Body of pancreas (tissue), 4 donors: Measurements from ENCODE around the gene GFM1. TPM values are rescaled to one million over a fixed set of nuclear protein-coding genes. Genes with fewer than 3 reads are reported as not detected.

Experiments
- ATAC-seq: fragments of 150-250 bp; one replicate; pipeline ENCODE4 v1.9.1; 2016
- DNase-seq, 4 donors: peaks; one replicate each; pipeline ENCODE4 v3.0.0-alpha.2; 2019
- H3K27ac ChIP-seq, 4 donors: fragments of 200-600 bp; sonication (generic); 1 replicate in 3 of 4; 2 replicates in 1 of 4; pipeline versions ENCODE4 v1.5.1 to v1.6.1; 2016 to 2019; ENCODE audit warnings: mild to moderate bottlenecking in 1 of 4, mixed read lengths in 1 of 4, moderate library complexity in 1 of 4
- H3K27me3 ChIP-seq, 2 donors: fragments of 200-600 bp; sonication (generic); one replicate each; pipeline ENCODE4 v1.6.0; 2016; ENCODE audit warnings: mild to moderate bottlenecking in 1 of 2
- H3K36me3 ChIP-seq, 2 donors: fragments of 200-600 bp; sonication (generic); replicated peaks in 1 of 2; 2 replicates each; pipeline ENCODE4 v1.5.1; 2016; ENCODE audit warnings: low read depth in 2 of 2; ENCODE audit not compliant: insufficient read depth in 1 of 2
- H3K4me1 ChIP-seq: fragments of 200-600 bp; sonication (generic); one replicate; pipeline ENCODE4 v1.6.0; 2016
- H3K4me3 ChIP-seq, 2 donors: fragments of 200-600 bp; sonication (generic); 1 replicate in 1 of 2; 2 replicates in 1 of 2; pipeline ENCODE4 v1.5.1; 2016 to 2019
- H3K9me3 ChIP-seq, 3 donors: fragments of 200-600 bp; sonication (generic); 1 replicate in 2 of 3; 2 replicates in 1 of 3; pipeline ENCODE4 v1.5.1; 2016
- CTCF ChIP-seq, 7 experiments: fragments of 450-650 bp in 4 of 7; fragments of 200-600 bp in 3 of 7; sonication (generic) in 3 of 7; IDR thresholded peaks; one replicate each; pipeline ENCODE4 v1.5.1; 2016 to 2019; ENCODE audit warnings: antibody characterized with exemption in 7 of 7
- POLR2A ChIP-seq, 3 donors: fragments of 450-650 bp; IDR thresholded peaks; one replicate each; pipeline ENCODE4 v1.6.1; 2016; ENCODE audit warnings: antibody characterized with exemption in 3 of 3, mild to moderate bottlenecking in 2 of 3
- WGBS, 2 donors: methylation state at CpG; one replicate each; pipeline ENCODE4 v1.1.5; 2017; 5-methylcytosine and 5-hydroxymethylcytosine counted together
- intact Hi-C: fragments of 100-400 bp; cut with DNase I; formaldehyde crosslinking; loops from one replicate; pipeline ENCODE4 v1.15.1; 2023
- total RNA-seq, 2 donors: library from RNA; depleted of rRNA; stranded (reverse); fragments of >200 nt; gene quantifications; one replicate each; pipeline ENCODE4 v1.1.0, GENCODE V29; 2016

The GFM1 gene
- total RNA-seq, 2 donors from 2014 or later: 25.4 to 53.7 TPM

- H3K9me3 ChIP-seq: peaks cover 0 to 6% (median 0%) of the 10 kb centered on the region in 3 donors
- peak within 1 kb of the TSS in 3 of 4 donors; percentile 17 to 53 (median 44) for H3K27ac ChIP-seq
- H3K36me3 ChIP-seq: no peaks in the 10 kb centered on the region
- intact Hi-C loops: no loop called here
- H3K4me1 ChIP-seq: peaks cover 16% of the 10 kb centered on the region
- 3 to 18% methylated on average over 4 to 88 of the region's 101 CpGs for WGBS, 2 donors
- DNase-seq: peak; percentile 56 to 74 (median 65)
- H3K27me3 ChIP-seq: no peaks in the 10 kb centered on the region
- peak; percentile 74 for ATAC-seq
- TF ChIP-seq POLR2A (IDR thresholded peaks at IDR 0.05) (no peak), CTCF (IDR thresholded peaks at IDR 0.05) (no peak)
- peak within 1 kb of the TSS; percentile 27 to 48 for H3K4me3 ChIP-seq
These were observed 87.9 kb downstream of the GFM1 start, which contains the start of gene RARRES1 for GRCh38 chr3:158731938-158732855. TSS of gene RARRES1 (minus strand) at chr3:158732457. CDS start at chr3:158732415, 42 bp downstream.

GRCh38 chr3:158732856-158733200 lies 88.5 kb downstream of the GFM1 start:
- H3K27me3 ChIP-seq: no peaks in the 10 kb centered on the region
- H3K4me1 ChIP-seq: peaks cover 16% of the 10 kb centered on the region
- DNase-seq: no peak
- peak overlapping the region in 1 of 2 donors; percentile 48 for H3K4me3 ChIP-seq
- intact Hi-C loops: no loop called here
- peak overlapping the region in 2 of 4 donors; percentile 17 to 44 for H3K27ac ChIP-seq
- no peaks in the 10 kb centered on the region for H3K36me3 ChIP-seq
- 66 to 73% methylated on average over 15 of the region's 15 CpGs for WGBS, 2 donors
- peak; percentile 10 for ATAC-seq
- peaks cover 0 to 6% (median 0%) of the 10 kb centered on the region in 3 donors for H3K9me3 ChIP-seq
- TF ChIP-seq CTCF (IDR thresholded peaks at IDR 0.05): no peak
- TF ChIP-seq POLR2A (IDR thresholded peaks at IDR 0.05): no peak

GRCh38 chr3:158733656-158734055 lies 89.3 kb downstream of the GFM1 start:
- Histone ChIP-seq H3K4me3 (no peak overlapping the region), H3K27me3 (no peaks in the 10 kb centered on the region), H3K9me3 (peaks cover 0 to 6% (median 0%) of the 10 kb centered on the region in 3 donors), H3K4me1 (peaks cover 16% of the 10 kb centered on the region), H3K36me3 (no peaks in the 10 kb centered on the region), H3K27ac (no peak overlapping the region)
- TF ChIP-seq POLR2A (IDR thresholded peaks at IDR 0.05): no peak
- no peak for TF ChIP-seq CTCF (IDR thresholded peaks at IDR 0.05)
- ATAC-seq (no peak), DNase-seq (no peak)
- 80 to 84% methylated on average over 3 of the region's 3 CpGs for WGBS, 2 donors
- intact Hi-C loops: no loop called here

- Histone ChIP-seq H3K4me3 (no peak overlapping the region), H3K9me3 (peaks cover 0 to 6% (median 0%) of the 10 kb centered on the region in 3 donors), H3K27me3 (no peaks in the 10 kb centered on the region), H3K27ac (no peak overlapping the region), H3K36me3 (no peaks in the 10 kb centered on the region), H3K4me1 (peaks cover 16% of the 10 kb centered on the region)
- TF ChIP-seq POLR2A (IDR thresholded peaks at IDR 0.05) (no peak), CTCF (IDR thresholded peaks at IDR 0.05) (no peak)
- intact Hi-C loops: loop anchor here (5.0 kb wide), 1 partner anchor 47 kb away; no protein-coding TSS in a partner anchor
- WGBS, 2 donors: 78 to 85% methylated on average over 7 of the region's 7 CpGs
- DNase-seq (no peak), ATAC-seq (no peak)
These were observed 91.1 kb downstream of the GFM1 start for GRCh38 chr3:158735296-158736033.
